Adipocyte (in vitro differentiated cells): ENCODE data around the gene DNAL4.

Source experiments
- DNase-seq: peaks from one replicate; pipeline ENCODE4 v3.0.0-alpha.2; 2015; ENCODE audit warnings: low read depth
- H3K27me3 ChIP-seq: replicated peaks from 2 replicates; pipeline ENCODE4 v1.7.0; 2013; ENCODE audit warnings: mild to moderate bottlenecking, low read length, moderate library complexity; ENCODE audit not compliant: control insufficient read depth, insufficient read depth
- H3K36me3 ChIP-seq: 2 replicates; pipeline ENCODE4 v1.7.0; 2013; ENCODE audit warnings: low read length, mild to moderate bottlenecking, moderate library complexity; ENCODE audit not compliant: control insufficient read depth, insufficient read depth, severe bottlenecking
- H3K4me1 ChIP-seq: 2 replicates; pipeline ENCODE4 v1.7.0; 2013; ENCODE audit warnings: mild to moderate bottlenecking, low read length, moderate library complexity; ENCODE audit not compliant: control insufficient read depth, insufficient read depth
- H3K4me3 ChIP-seq: 2 replicates; pipeline ENCODE4 v1.7.0; 2013; ENCODE audit warnings: mild to moderate bottlenecking, low read length, moderate library complexity
- H3K9ac ChIP-seq: 2 replicates; pipeline ENCODE4 v1.7.0; 2013; ENCODE audit warnings: mild to moderate bottlenecking, low read length, moderate library complexity
- H3K9me3 ChIP-seq: 2 replicates; pipeline ENCODE4 v1.7.0; 2013; ENCODE audit warnings: mild to moderate bottlenecking, low read length, moderate library complexity; ENCODE audit not compliant: control insufficient read depth

The DNAL4 gene

DNA sequence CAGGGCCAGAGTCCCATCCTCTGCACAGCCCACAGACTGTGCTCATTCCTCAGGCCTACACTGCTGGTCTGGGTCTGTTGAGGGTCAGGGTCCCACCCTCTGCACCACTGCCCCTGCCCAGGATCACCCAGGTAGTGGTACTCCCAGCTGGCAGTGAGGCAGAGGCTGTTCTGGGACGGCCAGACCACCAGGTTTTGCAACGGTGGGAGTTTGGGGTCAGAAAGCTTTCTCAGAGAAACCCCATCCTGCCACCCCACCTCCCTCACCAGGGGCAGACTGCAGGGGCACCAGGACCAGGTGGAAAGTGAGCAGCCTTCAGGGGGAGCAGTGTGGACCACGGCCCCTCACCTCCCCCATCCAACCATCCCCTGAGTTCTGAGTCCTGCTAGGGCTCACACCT is 39.1 kb upstream of the DNAL4 start:
- H3K4me1 ChIP-seq: peaks cover 15% of the 10 kb centered on the region
- H3K27me3 ChIP-seq: no peaks in the 10 kb centered on the region
- no peak for DNase-seq
- no peaks in the 10 kb centered on the region for H3K36me3 ChIP-seq
- no peak overlapping the region for H3K4me3 ChIP-seq
- H3K9ac ChIP-seq: no peak overlapping the region
- H3K9me3 ChIP-seq: no peaks in the 10 kb centered on the region

DNA sequence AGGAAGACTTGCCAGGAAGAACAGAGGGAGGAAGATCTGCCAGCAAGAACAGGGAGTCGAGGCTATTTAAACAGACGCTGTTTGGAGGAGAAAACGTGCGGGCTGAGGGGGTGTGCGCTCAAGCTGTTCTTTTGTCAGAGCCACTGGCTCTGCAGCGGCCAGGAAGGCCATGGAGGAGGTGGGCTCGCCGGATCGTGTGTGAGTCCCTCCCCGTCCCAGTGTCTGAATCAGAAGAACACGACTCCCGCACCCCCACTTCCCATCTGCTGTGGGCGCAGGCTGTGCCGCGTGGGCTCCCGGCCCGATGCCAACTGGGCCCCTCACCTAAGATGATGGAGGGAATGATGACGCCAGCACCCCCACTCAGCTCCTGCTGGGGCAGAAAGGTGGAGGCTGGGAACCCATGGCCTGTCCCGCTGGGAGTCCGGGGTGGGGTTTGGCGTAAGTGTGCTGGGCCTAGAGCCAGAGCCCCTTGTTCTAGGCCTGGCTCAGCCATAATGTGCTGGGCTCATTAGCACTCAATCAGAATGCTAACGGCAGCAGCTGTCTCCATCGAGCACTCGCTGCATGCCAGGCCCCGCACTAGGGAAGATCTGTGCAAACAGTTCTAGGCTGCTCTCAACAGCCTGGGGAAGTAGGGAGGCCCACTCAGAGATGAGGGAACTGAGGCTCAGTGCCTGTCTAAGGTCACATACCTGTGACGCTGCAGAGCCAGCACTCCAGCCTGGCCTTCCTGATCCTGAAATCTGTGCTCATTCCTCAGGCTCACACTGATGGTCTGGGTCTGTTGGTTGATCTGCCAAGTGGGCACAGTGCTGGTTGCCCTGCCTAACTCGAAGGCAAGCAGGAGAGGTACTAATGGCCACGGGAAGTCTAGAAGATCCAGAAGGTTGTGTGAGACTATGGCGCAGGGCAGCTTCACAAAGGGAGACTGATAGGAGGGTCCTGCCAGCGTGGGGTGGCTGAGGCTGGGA is 38.3 kb upstream of the DNAL4 start:
- H3K9ac ChIP-seq: no peak overlapping the region
- peaks cover 15% of the 10 kb centered on the region for H3K4me1 ChIP-seq
- no peaks in the 10 kb centered on the region for H3K9me3 ChIP-seq
- no peak overlapping the region for H3K4me3 ChIP-seq
- no peaks in the 10 kb centered on the region for H3K36me3 ChIP-seq
- DNase-seq: no peak
- no peaks in the 10 kb centered on the region for H3K27me3 ChIP-seq

DNA sequence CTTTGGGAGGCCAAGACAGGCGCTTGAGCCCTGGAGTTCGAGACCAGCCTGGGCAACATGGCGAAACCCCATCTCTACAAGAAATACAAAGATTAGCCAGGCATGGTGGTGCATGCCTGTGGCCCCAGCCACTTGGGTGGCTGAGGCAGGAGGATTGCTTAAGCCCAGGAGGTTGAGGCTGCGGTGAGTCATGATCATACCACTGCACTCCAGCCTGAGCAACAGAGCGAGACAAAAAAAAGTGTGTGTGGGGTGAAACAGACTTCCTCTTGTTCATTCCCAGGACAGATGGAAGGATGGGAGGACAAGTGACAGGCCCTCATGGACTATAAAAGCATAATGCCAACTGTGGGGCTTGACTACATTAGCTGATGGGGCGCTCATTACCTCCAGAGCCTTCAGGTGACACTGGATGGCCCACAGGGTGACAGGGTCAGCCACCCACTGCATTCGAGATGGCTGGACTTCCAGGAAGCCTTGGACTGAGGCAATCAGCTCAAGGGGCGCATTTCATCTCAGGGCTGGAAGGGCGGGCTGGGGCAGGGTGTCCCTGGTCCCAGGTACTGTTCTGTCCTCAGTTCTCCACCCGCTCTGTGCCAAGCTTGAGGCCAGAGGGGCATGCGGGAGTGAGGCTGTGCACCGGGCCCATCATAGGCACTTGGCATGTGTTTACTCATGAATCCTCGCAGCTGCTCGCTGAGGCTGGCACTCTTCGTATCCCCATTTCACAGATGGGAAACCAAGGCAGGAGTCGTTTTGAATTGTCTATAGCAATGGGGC is 37.4 kb upstream of the DNAL4 start:
- peak; percentile 48 for DNase-seq
- Histone ChIP-seq H3K9me3 (no peaks in the 10 kb centered on the region), H3K27me3 (no peaks in the 10 kb centered on the region), H3K36me3 (no peaks in the 10 kb centered on the region), H3K4me1 (peaks cover 15% of the 10 kb centered on the region), H3K9ac (no peak overlapping the region), H3K4me3 (no peak overlapping the region)

DNA sequence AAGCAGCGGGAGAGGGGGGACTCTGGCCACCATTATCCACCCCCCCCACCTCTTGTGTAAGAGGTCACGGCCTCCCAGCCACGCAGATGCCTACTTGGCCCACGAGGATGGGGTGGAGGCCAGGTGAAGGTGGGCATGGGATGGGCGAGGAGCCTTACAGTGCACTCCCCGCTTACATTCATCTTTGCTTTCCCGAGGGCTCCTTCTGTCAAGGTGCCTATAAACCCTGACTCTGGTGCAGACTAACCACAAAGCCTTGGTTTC is 36.8 kb upstream of the DNAL4 start:
- Histone ChIP-seq H3K27me3 (no peaks in the 10 kb centered on the region), H3K4me3 (no peak overlapping the region), H3K4me1 (peaks cover 15% of the 10 kb centered on the region), H3K9ac (no peak overlapping the region), H3K36me3 (no peaks in the 10 kb centered on the region), H3K9me3 (no peaks in the 10 kb centered on the region)
- no peak for DNase-seq

DNA sequence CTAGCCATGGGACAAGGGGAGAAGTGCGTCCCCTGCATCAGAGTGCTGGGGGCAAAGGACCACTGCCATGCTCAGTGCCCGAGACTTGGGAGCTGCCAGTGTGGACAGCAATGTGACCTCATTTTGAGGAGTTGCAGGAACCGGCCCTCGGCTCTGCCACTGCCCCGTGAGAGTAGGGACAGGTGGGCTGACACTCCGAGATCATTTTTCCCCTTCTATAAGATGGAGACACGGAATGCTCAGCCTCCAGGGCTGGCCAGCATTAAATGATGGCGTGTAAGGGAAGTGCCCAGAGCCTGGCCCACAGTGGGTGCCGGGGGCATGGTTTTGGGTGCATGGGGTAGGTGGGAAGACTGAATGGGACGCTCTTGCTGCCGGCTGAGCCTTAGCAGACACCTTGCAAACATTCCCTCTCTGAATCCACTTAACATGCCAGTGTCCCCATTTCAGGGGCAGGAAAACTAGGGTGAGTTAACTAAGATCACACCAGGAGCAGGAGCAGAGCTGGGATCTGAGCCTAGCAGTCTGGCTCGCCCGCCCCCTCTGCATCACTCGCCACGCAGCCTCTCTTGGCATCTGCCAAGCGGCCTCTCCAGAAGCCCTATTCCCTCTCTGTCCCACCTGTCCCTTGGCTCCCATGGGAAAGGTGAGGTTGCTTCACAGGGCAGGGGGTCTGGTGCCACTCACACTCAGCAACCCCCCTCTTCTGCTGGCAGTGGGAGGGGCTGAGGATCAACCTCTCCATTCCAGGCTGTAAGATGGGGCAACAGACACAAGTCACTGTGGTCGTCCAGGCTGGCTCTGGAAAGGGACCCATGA is 36.3 kb upstream of the DNAL4 start:
- Histone ChIP-seq H3K36me3 (no peaks in the 10 kb centered on the region), H3K27me3 (no peaks in the 10 kb centered on the region), H3K9ac (no peak overlapping the region), H3K4me3 (no peak overlapping the region), H3K9me3 (no peaks in the 10 kb centered on the region), H3K4me1 (peaks cover 15% of the 10 kb centered on the region)
- no peak for DNase-seq

DNA sequence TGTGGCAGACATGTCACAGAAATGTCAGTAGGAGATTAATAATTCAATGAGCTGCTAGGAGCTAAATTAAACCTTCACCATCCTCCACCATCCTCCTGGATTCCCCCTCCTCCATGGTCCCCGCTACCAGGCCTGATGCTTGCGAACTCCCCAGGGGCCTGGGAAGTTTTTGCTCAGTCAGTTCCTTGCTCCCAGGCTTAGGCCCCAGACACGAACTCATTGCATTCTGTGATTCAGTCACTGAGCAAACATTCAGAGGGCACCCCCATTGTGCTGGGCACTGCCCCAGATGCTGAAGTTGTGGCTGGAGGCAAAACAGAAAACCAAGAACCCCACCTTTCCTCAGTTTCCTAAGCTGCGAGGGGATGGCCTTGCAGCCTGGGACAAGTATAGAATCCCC is 35.5 kb upstream of the DNAL4 start:
- H3K9me3 ChIP-seq: no peaks in the 10 kb centered on the region
- no peak overlapping the region for H3K4me3 ChIP-seq
- H3K4me1 ChIP-seq: peaks cover 15% of the 10 kb centered on the region
- no peaks in the 10 kb centered on the region for H3K27me3 ChIP-seq
- no peaks in the 10 kb centered on the region for H3K36me3 ChIP-seq
- H3K9ac ChIP-seq: no peak overlapping the region
- DNase-seq: peak; percentile 38

DNA sequence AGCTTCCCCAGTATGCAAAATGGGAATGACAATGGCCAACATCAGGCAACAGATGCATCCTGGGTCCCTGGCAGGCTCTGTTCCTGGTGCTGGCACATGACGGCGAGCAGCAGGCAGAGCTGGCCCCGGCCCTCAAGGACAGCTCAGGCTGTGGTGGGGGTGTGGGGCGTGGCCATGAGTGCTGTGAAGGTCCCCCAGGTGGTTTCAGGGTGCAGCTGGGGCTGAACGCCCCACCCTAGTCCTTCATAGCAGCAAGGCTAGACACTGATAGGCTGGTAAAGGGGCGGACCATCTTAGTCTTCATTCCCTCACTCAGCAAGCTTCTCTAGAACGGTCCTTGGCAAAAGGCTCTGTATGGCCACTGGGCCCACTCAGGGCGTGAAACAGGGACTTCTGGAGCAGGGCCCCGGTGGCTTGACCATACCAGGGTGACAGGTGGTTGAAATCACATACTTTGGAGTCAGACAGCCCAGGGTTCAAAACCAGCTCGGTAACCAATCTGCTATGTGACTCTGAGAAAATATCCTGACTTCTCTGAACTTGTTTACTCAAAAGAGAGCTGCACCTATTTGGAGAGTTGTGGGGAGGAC is 34.8 kb upstream of the DNAL4 start:
- Histone ChIP-seq H3K4me1 (peaks cover 15% of the 10 kb centered on the region), H3K27me3 (no peaks in the 10 kb centered on the region), H3K9me3 (no peaks in the 10 kb centered on the region), H3K4me3 (no peak overlapping the region), H3K36me3 (no peaks in the 10 kb centered on the region), H3K9ac (no peak overlapping the region)
- DNase-seq: no peak

DNA sequence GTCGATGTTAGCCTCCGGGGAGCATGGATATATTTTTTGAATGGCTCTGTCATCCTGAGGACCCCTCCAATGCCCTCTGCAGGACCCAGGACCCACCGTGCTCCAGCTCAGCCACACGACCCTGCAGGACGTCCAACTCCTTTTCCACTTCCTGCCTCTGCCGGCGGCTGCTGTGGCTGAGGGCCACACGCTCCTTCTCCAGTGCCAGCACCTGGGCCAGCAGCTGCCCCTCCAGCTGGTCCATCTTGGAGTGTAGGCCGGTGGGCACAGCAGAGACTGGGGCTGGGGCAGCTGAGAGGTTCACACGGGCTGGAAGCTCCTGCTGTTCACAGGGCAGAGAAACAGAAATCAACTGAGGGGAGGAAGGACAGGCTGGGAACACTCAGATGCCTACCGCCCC is 34.2 kb upstream of the DNAL4 start:
- no peak overlapping the region for H3K9ac ChIP-seq
- H3K9me3 ChIP-seq: no peaks in the 10 kb centered on the region
- peaks cover 15% of the 10 kb centered on the region for H3K4me1 ChIP-seq
- no peaks in the 10 kb centered on the region for H3K27me3 ChIP-seq
- H3K4me3 ChIP-seq: no peak overlapping the region
- no peaks in the 10 kb centered on the region for H3K36me3 ChIP-seq
- no peak for DNase-seq

DNA sequence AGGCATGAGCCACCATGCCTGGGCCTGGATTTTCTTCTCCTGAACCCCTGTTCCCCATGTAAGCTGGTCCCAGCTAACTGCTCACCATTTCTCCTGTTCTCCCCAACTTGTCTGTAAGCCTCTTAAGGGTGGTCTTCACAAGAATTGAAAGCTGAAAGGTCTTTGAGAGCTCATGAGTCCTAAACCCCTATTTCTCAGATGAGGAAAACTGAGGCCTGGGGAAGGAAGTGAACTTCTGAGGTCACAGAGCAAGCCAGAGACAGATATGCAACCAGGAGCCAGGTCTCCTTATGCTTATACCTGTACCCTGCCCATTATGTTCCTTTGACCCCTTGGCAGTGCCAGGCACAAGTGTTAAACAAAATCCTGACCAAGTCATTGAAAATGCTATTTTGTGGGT is 33.6 kb upstream of the DNAL4 start:
- DNase-seq: no peak

DNA sequence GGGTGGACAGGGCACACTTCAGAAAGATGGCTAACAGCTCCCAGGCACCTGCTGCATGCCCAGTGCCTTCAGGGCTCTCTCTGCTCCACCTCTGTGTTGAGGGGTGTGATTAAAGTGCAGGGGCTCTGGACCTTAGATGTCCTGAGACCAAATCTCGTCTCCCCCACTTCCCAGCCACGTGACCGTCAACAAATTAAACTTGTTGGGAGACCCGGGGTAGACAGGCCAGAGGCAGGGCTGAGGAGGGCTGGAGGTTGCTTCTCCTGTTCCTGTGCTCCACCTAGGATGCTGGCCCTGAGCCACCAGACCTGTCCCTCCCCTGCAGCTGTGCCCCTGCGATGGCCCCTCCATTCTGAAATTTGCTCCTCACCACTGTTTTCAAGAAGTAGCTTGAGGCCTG is 32.9 kb upstream of the DNAL4 start:
- Histone ChIP-seq H3K36me3 (no peaks in the 10 kb centered on the region), H3K4me3 (no peak overlapping the region), H3K9me3 (no peaks in the 10 kb centered on the region), H3K4me1 (peaks cover 11% of the 10 kb centered on the region), H3K9ac (no peak overlapping the region), H3K27me3 (no peaks in the 10 kb centered on the region)
- DNase-seq: no peak

More for the DNA sequence above, 33.6 kb upstream of the DNAL4 start:
- Histone ChIP-seq H3K9me3 (no peaks in the 10 kb centered on the region), H3K36me3 (no peaks in the 10 kb centered on the region), H3K4me3 (no peak overlapping the region), H3K4me1 (peaks cover 15% of the 10 kb centered on the region), H3K27me3 (no peaks in the 10 kb centered on the region), H3K9ac (no peak overlapping the region)

DNA sequence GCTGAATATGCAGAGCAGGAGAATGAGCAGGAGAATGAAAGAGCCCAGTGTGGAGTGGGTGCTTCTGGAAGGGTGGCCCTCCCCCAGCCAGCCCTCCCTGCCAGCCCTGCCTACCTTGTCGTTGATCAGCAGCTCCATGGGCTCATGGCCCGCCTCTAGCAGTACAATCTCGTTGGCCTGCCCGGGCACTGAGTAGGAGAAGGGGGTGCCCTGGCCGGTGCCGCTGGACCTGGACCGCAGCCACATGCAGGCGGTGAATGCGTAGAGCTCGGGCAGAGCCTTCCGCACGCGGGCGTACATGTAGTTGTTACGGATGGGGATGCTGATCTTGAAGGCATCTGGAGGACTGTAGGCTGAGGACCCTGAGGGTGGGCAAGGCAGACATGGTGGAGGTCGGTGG is 32.4 kb upstream of the DNAL4 start:
- Histone ChIP-seq H3K9me3 (no peaks in the 10 kb centered on the region), H3K4me3 (no peak overlapping the region), H3K36me3 (no peaks in the 10 kb centered on the region), H3K4me1 (peaks cover 6% of the 10 kb centered on the region), H3K27me3 (no peaks in the 10 kb centered on the region), H3K9ac (no peak overlapping the region)
- DNase-seq: no peak
